ENCODE measurements around the gene PPP2R2D.
A peak's percentile ranks its signal among the peaks of the same experiment; 100 is the strongest.

Gene PPP2R2D

GRCh38 chr10:131890276-131891195, 10.3 kb upstream of the PPP2R2D start:
- no peak for DNase-seq

GRCh38 chr10:131891196-131891928, 9.4 kb upstream of the PPP2R2D start:
- no peak for DNase-seq

- DNase-seq, result no peak
Observed at GRCh38 chr10:131891929-131892805, 8.6 kb upstream of the PPP2R2D start.

GRCh38 chr10:131892806-131893675, 7.8 kb upstream of the PPP2R2D start:
- no peak for DNase-seq

- DNase-seq, result no peak
Observed at GRCh38 chr10:131895116-131895515, 5.7 kb upstream of the PPP2R2D start.

- no peak for DNase-seq
Observed at GRCh38 chr10:131896403-131896802, 4.4 kb upstream of the PPP2R2D start.

GRCh38 chr10:131897297-131897899, 3.4 kb upstream of the PPP2R2D start:
- no peak for DNase-seq

- no peak for DNase-seq
Observed at GRCh38 chr10:131898061-131898460, 2.7 kb upstream of the PPP2R2D start.

- DNase-seq, result no peak
Observed at GRCh38 chr10:131898713-131899112, 2.1 kb upstream of the PPP2R2D start.

- no peak for DNase-seq
Observed at GRCh38 chr10:131899116-131899690, 1.6 kb upstream of the PPP2R2D start.

GRCh38 chr10:131899695-131900349, 986 bp upstream of the PPP2R2D start:
- DNase-seq, result peak in 1 of 2 experiments; percentile 14

- no peak for DNase-seq
Observed at GRCh38 chr10:131901181-131901829, 497 bp downstream of the PPP2R2D start.

- no peak for DNase-seq
Observed at GRCh38 chr10:131902211-131902610, 1.4 kb downstream of the PPP2R2D start.

- no peak for DNase-seq
Observed at GRCh38 chr10:131902691-131903090, 1.9 kb downstream of the PPP2R2D start.

- DNase-seq, result no peak
Observed at GRCh38 chr10:131905267-131905571, 4.4 kb downstream of the PPP2R2D start.

GRCh38 chr10:131905603-131906268, 4.9 kb downstream of the PPP2R2D start:
- DNase-seq, result no peak

GRCh38 chr10:131906269-131906639, 5.4 kb downstream of the PPP2R2D start:
- no peak for DNase-seq

GRCh38 chr10:131907679-131908078, 6.9 kb downstream of the PPP2R2D start:
- no peak for DNase-seq

- DNase-seq, result no peak
Observed at GRCh38 chr10:131908151-131908550, 7.3 kb downstream of the PPP2R2D start.

Measured in AML-193 (cell line).